Measurements from ENCODE around the gene TEAD1. TPM values are rescaled to one million over a fixed set of nuclear protein-coding genes. Genes with fewer than 3 reads are reported as not detected.
A peak's percentile ranks its signal among the peaks of the same experiment; 100 is the strongest.

The TEAD1 gene
- total RNA-seq, 1 experiment from 2014 or later = 102 TPM

DNA sequence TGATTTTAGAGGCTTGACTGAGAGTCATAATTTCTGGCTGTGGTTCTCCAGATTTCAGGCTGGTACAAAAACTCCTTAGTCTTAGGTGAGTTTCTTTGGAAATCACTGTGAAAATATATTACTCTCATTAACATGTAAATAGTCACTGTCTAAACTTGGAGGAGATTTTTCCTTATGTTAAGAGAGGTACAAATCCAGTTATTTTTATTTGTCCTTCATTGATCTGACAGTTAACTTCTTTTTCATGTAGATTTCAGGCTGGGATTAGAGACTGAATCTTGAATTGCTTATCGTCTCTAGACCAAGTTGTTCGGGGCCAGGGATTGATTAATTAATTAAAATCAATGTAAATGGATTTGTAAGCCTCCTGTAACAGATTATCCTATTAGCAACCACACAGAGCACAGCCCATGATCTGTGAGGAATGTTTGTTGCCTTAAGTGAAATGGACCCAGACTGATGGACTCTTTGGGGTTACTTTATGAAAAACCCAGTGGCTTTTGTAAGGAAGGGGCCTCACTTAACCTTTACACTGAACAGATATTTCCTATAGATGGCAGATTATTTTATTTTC, 21.1 kb downstream of the TEAD1 start:
- CTCF ChIA-PET = no interaction called here
- intact Hi-C loops (cut with micrococcal nuclease; ENCODE audit: unreplicated experiment) (no loop called here), in situ Hi-C loops (cut with HindIII; ENCODE audit: low pct_unique_long_range_greater_than_20kb, low sequenced_read_pairs) (no loop called here)
- Histone ChIP-seq H3K4me3 (ENCODE audit: low read depth in 2 of 2, low read length in 2 of 2) (no peak overlapping the region), H3K36me3 (ENCODE audit: control insufficient read depth, insufficient read depth, low read length) (no peaks in the 10 kb centered on the region), H3K27ac (ENCODE audit: low read length) (peak overlapping the region; percentile 97), H3K4me1 (ENCODE audit: control insufficient read depth, insufficient read depth, low read length) (peaks cover 83% of the 10 kb centered on the region), H3K27me3 (ENCODE audit: control insufficient read depth, insufficient read depth, low read length) (no peaks in the 10 kb centered on the region), H3K9me3 (ENCODE audit: control insufficient read depth, insufficient read depth, low read depth, low read length) (no peaks in the 10 kb centered on the region)
- ATAC-seq = no peak
- BruUV-seq (replicated peaks) = no TSS peak
- POLR2A ChIA-PET = no interaction called here
- DNase-seq (ENCODE audit: low read depth, low spot score) = no peak
- TF ChIP-seq SIN3A (IDR thresholded peaks at IDR 0.05; ENCODE audit: borderline replicate concordance, insufficient read depth, low read depth, low read length) (no peak), POLR2AphosphoS5 (IDR thresholded peaks at IDR 0.05; ENCODE audit: low read depth, low read length) (no peak), TCF7L2 (IDR thresholded peaks at IDR 0.05; ENCODE audit: low read depth, low read length) (no peak), CTCF (IDR thresholded peaks at IDR 0.05) (no peak)
- TF ChIP-seq, protein P1, sequence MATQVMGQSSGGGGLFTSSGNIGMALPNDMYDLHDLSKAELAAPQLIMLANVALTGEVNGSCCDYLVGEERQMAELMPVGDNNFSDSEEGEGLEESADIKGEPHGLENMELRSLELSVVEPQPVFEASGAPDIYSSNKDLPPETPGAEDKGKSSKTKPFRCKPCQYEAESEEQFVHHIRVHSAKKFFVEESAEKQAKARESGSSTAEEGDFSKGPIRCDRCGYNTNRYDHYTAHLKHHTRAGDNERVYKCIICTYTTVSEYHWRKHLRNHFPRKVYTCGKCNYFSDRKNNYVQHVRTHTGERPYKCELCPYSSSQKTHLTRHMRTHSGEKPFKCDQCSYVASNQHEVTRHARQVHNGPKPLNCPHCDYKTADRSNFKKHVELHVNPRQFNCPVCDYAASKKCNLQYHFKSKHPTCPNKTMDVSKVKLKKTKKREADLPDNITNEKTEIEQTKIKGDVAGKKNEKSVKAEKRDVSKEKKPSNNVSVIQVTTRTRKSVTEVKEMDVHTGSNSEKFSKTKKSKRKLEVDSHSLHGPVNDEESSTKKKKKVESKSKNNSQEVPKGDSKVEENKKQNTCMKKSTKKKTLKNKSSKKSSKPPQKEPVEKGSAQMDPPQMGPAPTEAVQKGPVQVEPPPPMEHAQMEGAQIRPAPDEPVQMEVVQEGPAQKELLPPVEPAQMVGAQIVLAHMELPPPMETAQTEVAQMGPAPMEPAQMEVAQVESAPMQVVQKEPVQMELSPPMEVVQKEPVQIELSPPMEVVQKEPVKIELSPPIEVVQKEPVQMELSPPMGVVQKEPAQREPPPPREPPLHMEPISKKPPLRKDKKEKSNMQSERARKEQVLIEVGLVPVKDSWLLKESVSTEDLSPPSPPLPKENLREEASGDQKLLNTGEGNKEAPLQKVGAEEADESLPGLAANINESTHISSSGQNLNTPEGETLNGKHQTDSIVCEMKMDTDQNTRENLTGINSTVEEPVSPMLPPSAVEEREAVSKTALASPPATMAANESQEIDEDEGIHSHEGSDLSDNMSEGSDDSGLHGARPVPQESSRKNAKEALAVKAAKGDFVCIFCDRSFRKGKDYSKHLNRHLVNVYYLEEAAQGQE (IDR thresholded peaks at IDR 0.05; ENCODE audit: insufficient read depth in 1 of 2, low read depth in 2 of 2, low read length in 1 of 2) = no peak

- TF ChIP-seq TCF7L2 (IDR thresholded peaks at IDR 0.05; ENCODE audit: low read depth, low read length) (no peak), POLR2AphosphoS5 (IDR thresholded peaks at IDR 0.05; ENCODE audit: low read depth, low read length) (no peak), CTCF (IDR thresholded peaks at IDR 0.05) (no peak)
- in situ Hi-C loops (cut with HindIII; ENCODE audit: low pct_unique_long_range_greater_than_20kb, low sequenced_read_pairs) (no loop called here), intact Hi-C loops (cut with micrococcal nuclease; ENCODE audit: unreplicated experiment) (no loop called here)
- Histone ChIP-seq H3K9me3 (ENCODE audit: control insufficient read depth, insufficient read depth, low read depth, low read length) (no peaks in the 10 kb centered on the region), H3K27me3 (ENCODE audit: control insufficient read depth, insufficient read depth, low read length) (no peaks in the 10 kb centered on the region), H3K4me3 (ENCODE audit: low read depth in 2 of 2, low read length in 2 of 2) (no peak overlapping the region), H3K36me3 (ENCODE audit: control insufficient read depth, insufficient read depth, low read length) (no peaks in the 10 kb centered on the region), H3K27ac (ENCODE audit: low read length) (peak overlapping the region; percentile 97), H3K4me1 (ENCODE audit: control insufficient read depth, insufficient read depth, low read length) (peaks cover 79% of the 10 kb centered on the region)
- CTCF ChIA-PET = no interaction called here
- no peak for ATAC-seq
- POLR2A ChIA-PET = interaction anchor here (0.6 kb wide), 1 partner anchor 22 kb away, joined by 3 read pairs; the partner anchor contains the start of gene TEAD1
- DNase-seq (ENCODE audit: low read depth, low spot score) = no peak
- no TSS peak for BruUV-seq (replicated peaks)
Observed at GRCh38 chr11:12695873-12696272, 21.7 kb downstream of the TEAD1 start.
